ENCODE data around the gene DNAJB6.

Gene DNAJB6

DNA sequence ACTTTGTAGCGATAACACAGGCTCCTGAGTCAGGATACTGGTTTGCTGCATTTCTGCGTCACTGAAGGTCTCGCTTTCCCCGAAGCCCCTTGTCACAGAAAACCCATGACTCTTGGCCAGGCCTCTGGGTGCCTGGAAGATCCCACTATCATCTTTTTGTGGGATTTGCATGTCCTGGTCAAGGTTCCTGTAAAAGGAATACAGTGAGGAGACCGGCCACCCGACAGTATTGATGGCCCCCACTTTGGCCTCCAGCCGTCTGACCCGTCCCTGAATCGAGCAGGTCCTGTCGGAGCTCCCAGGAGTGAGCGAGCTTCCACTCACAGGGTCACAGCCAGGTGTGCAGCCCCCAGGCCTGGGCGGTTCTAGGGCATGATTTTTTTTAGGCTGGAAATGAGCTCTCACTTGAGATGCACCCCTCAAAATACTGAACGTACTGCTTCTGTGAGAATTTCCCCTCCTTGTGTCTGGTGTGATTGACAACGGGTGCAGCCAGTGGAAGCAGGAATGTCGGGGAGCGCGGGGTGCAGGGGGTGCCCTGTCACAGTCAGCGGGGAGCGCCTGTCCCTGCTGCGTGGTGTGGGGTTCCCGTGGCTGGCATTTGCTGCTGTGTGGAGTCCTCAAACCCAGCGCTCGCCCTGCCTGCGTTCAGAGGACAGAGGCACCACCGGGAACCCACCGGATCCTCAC, 75.8 kb downstream of the DNAJB6 start:
- Histone ChIP-seq H3K9ac (ENCODE audit: low read length) (no peak overlapping the region), H3K79me2 (ENCODE audit: low read length) (no peaks in the 10 kb centered on the region), H3K4me2 (ENCODE audit: low read length) (no peak overlapping the region), H4K20me1 (ENCODE audit: insufficient read depth, low read length) (no peaks in the 10 kb centered on the region), H2AFZ (ENCODE audit: low read depth, low read length) (no peak overlapping the region), H3K4me1 (ENCODE audit: low read length) (no peaks in the 10 kb centered on the region), H3K36me3 (replicated peaks; ENCODE audit: low read depth, low read length) (no peaks in the 10 kb centered on the region), H3K9me3 (ENCODE audit: insufficient read depth, low read length) (no peaks in the 10 kb centered on the region), H3K27me3 (ENCODE audit: low read depth, low read length) (no peaks in the 10 kb centered on the region), H3K27ac (ENCODE audit: low read length) (no peak overlapping the region), H3K4me3 (ENCODE audit: low read length) (no peak overlapping the region)
- TF ChIP-seq EZH2phosphoT487 (IDR thresholded peaks at IDR 0.05; ENCODE audit: low read depth) = no peak
- TF ChIP-seq, protein P1, sequence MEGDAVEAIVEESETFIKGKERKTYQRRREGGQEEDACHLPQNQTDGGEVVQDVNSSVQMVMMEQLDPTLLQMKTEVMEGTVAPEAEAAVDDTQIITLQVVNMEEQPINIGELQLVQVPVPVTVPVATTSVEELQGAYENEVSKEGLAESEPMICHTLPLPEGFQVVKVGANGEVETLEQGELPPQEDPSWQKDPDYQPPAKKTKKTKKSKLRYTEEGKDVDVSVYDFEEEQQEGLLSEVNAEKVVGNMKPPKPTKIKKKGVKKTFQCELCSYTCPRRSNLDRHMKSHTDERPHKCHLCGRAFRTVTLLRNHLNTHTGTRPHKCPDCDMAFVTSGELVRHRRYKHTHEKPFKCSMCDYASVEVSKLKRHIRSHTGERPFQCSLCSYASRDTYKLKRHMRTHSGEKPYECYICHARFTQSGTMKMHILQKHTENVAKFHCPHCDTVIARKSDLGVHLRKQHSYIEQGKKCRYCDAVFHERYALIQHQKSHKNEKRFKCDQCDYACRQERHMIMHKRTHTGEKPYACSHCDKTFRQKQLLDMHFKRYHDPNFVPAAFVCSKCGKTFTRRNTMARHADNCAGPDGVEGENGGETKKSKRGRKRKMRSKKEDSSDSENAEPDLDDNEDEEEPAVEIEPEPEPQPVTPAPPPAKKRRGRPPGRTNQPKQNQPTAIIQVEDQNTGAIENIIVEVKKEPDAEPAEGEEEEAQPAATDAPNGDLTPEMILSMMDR (IDR thresholded peaks at IDR 0.05; ENCODE audit: low read depth, low read length) = no peak

DNA sequence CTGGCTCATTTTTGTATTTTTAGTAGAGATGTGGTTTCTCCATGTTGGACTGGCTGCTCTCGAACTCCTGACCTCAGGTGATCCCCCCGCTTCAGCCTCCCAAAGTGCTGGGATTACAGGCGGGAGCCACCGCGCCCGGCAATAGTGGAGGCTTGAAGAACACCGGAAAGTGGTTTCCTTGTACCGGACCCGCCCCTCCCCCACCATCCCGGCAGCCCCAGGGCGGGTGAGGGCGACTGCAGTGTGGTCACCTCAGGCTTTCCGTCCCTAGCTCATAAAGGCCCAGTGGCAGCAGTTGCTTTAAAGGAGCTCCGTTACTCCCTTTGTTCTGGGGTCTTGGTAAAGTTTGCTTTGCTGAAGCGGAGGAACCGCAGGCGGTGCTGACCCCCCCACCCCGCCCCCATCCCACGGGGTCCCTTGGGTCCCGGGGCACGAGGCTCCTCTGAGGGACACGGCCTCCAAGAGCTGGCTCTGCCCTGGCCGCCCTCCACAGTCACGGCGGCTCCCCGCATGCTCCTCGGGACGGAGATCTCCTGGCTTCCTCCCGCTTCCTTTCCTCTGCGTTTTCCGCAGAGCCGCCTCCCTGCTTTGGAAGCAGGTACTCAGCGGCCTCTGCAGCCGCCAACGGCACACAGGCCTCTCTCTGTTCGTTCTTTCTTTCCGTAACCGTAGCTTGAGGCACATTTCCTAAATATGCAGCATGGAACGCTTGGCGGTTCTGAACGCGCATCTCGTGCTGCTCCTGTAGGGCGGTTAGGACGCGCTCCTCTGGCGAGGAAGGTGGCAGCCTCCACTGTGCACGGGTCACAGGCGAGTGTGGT, 77.3 kb downstream of the DNAJB6 start:
- Histone ChIP-seq H2AFZ (ENCODE audit: low read depth, low read length) (no peak overlapping the region), H3K36me3 (replicated peaks; ENCODE audit: low read depth, low read length) (no peaks in the 10 kb centered on the region), H3K4me1 (ENCODE audit: low read length) (no peaks in the 10 kb centered on the region), H3K27me3 (ENCODE audit: low read depth, low read length) (no peaks in the 10 kb centered on the region), H3K9me3 (ENCODE audit: insufficient read depth, low read length) (no peaks in the 10 kb centered on the region), H3K4me2 (ENCODE audit: low read length) (no peak overlapping the region), H3K4me3 (ENCODE audit: low read length) (no peak overlapping the region), H4K20me1 (ENCODE audit: insufficient read depth, low read length) (no peaks in the 10 kb centered on the region), H3K27ac (ENCODE audit: low read length) (no peak overlapping the region), H3K79me2 (ENCODE audit: low read length) (no peaks in the 10 kb centered on the region), H3K9ac (ENCODE audit: low read length) (no peak overlapping the region)
- TF ChIP-seq, protein P1 (IDR thresholded peaks at IDR 0.05; ENCODE audit: low read depth, low read length) = no peak
- no peak for TF ChIP-seq EZH2phosphoT487 (IDR thresholded peaks at IDR 0.05; ENCODE audit: low read depth)

DNA sequence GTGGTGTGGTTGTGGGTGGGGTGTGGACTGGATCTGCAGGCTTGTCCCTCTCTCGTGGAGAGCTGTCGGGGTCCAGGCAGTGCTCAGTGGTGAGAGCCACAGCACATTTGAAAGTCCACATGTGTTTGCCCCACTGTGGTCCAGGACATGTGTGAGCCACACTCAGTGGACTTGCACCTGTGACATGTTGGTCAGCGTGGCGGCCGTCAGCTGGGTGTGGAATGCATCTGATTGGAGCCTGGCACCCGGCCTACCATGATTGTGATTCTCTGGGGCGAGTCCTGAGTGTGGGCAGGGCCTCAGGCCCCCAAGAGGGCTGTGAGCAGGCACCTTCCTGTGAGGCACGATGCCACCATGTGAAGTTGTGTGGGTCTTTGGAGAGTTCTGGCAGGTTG, 77.9 kb downstream of the DNAJB6 start:
- H3K79me2 ChIP-seq (ENCODE audit: low read length) = no peaks in the 10 kb centered on the region
- no peak overlapping the region for H3K27ac ChIP-seq (ENCODE audit: low read length)
- H3K36me3 ChIP-seq (replicated peaks; ENCODE audit: low read depth, low read length) = no peaks in the 10 kb centered on the region
- no peaks in the 10 kb centered on the region for H3K4me1 ChIP-seq (ENCODE audit: low read length)
- H2AFZ ChIP-seq (ENCODE audit: low read depth, low read length) = no peak overlapping the region
- H3K9ac ChIP-seq (ENCODE audit: low read length) = no peak overlapping the region
- no peaks in the 10 kb centered on the region for H3K27me3 ChIP-seq (ENCODE audit: low read depth, low read length)
- H3K4me2 ChIP-seq (ENCODE audit: low read length) = no peak overlapping the region
- H3K4me3 ChIP-seq (ENCODE audit: low read length) = no peak overlapping the region
- TF ChIP-seq, protein P1 (IDR thresholded peaks at IDR 0.05; ENCODE audit: low read depth, low read length) = no peak
- no peak for TF ChIP-seq EZH2phosphoT487 (IDR thresholded peaks at IDR 0.05; ENCODE audit: low read depth)
- H4K20me1 ChIP-seq (ENCODE audit: insufficient read depth, low read length) = no peaks in the 10 kb centered on the region
- H3K9me3 ChIP-seq (ENCODE audit: insufficient read depth, low read length) = no peaks in the 10 kb centered on the region

DNA sequence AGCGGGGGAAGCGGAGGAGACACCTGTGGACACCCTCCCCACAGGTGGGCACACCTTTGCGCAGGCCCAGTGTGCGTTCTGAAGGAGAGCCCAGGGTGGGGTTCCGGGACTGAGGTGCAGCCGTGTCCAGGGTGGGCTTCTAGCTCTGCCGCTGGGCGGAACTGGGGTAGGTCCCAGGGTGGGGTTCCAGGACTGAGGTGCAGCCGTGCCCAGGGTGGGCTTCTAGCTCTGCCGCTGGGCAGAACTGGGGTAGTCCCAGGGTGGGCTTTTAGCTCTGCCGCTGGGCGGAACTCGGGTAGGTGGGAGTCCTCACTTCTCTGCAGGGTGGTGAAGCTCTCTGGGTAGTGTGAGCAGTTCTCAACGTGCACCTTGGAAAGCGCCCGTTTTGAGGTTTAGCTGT, 78.7 kb downstream of the DNAJB6 start:
- no peak overlapping the region for H3K9ac ChIP-seq (ENCODE audit: low read length)
- no peaks in the 10 kb centered on the region for H3K36me3 ChIP-seq (replicated peaks; ENCODE audit: low read depth, low read length)
- no peak overlapping the region for H2AFZ ChIP-seq (ENCODE audit: low read depth, low read length)
- no peaks in the 10 kb centered on the region for H3K9me3 ChIP-seq (ENCODE audit: insufficient read depth, low read length)
- no peaks in the 10 kb centered on the region for H3K79me2 ChIP-seq (ENCODE audit: low read length)
- H4K20me1 ChIP-seq (ENCODE audit: insufficient read depth, low read length) = no peaks in the 10 kb centered on the region
- no peak overlapping the region for H3K27ac ChIP-seq (ENCODE audit: low read length)
- TF ChIP-seq, protein P1 (IDR thresholded peaks at IDR 0.05; ENCODE audit: low read depth, low read length) = no peak
- no peak for TF ChIP-seq EZH2phosphoT487 (IDR thresholded peaks at IDR 0.05; ENCODE audit: low read depth)
- no peaks in the 10 kb centered on the region for H3K4me1 ChIP-seq (ENCODE audit: low read length)
- no peaks in the 10 kb centered on the region for H3K27me3 ChIP-seq (ENCODE audit: low read depth, low read length)
- no peak overlapping the region for H3K4me2 ChIP-seq (ENCODE audit: low read length)
- no peak overlapping the region for H3K4me3 ChIP-seq (ENCODE audit: low read length)
